Measurements from ENCODE around the gene ADORA1.

Gene ADORA1

GRCh38 chr1:203162403-203162802 lies 34.9 kb downstream of the ADORA1 start:
- no CpG with 5 or more reads among the region's 1 CpG for WGBS, 2 donors (ENCODE audit: extremely low coverage in 2 of 2, insufficient read length in 2 of 2, insufficient replicate concordance in 1 of 2)
- H3K9ac ChIP-seq (ENCODE audit: low read depth, low read length, poor library complexity) = no peak overlapping the region
- H3K4me3 ChIP-seq (ENCODE audit: low read length in 2 of 2) = no peak overlapping the region
- H2BK5ac ChIP-seq (ENCODE audit: low read length) = no peak overlapping the region
- H2BK12ac ChIP-seq (ENCODE audit: low read length) = no peak overlapping the region
- H3K36me3 ChIP-seq (replicated peaks in 1 of 2; ENCODE audit: control insufficient read depth in 2 of 2, insufficient read depth in 2 of 2, low read length in 2 of 2) = no peaks in the 10 kb centered on the region
- no peaks in the 10 kb centered on the region for H3K79me1 ChIP-seq (ENCODE audit: low read depth, low read length)
- H2AFZ ChIP-seq (ENCODE audit: low read length) = no peak overlapping the region
- H2BK120ac ChIP-seq (ENCODE audit: low read depth, low read length) = no peak overlapping the region
- H4K91ac ChIP-seq (ENCODE audit: low read depth, low read length, poor library complexity) = no peak overlapping the region
- no peak overlapping the region for H4K8ac ChIP-seq (ENCODE audit: low read depth, low read length)
- H3K23ac ChIP-seq (ENCODE audit: low read depth, low read length, poor library complexity) = no peak overlapping the region
- H3K9me3 ChIP-seq (replicated peaks in 1 of 2; ENCODE audit: control insufficient read depth in 2 of 2, insufficient read depth in 1 of 2, low read depth in 1 of 2, low read length in 2 of 2) = peaks cover 0 to 4% of the 10 kb centered on the region in 2 donors
- no peak overlapping the region for H3K4me2 ChIP-seq (ENCODE audit: insufficient read depth, low read length, poor library complexity, severe bottlenecking)
- no peak overlapping the region for H3K14ac ChIP-seq (ENCODE audit: low read length)
- no peaks in the 10 kb centered on the region for H3K27me3 ChIP-seq (ENCODE audit: control insufficient read depth in 3 of 3, insufficient read depth in 3 of 3, low read depth in 1 of 3, low read length in 3 of 3)
- no peak overlapping the region for H3K18ac ChIP-seq (ENCODE audit: low read length)
- H2BK15ac ChIP-seq (ENCODE audit: low read length) = peak overlapping the region; percentile 15
- no peak overlapping the region for H3K4ac ChIP-seq (ENCODE audit: low read length)
- peaks cover 0 to 7% of the 10 kb centered on the region in 2 donors for H3K4me1 ChIP-seq (ENCODE audit: control insufficient read depth in 2 of 2, insufficient read depth in 1 of 2, low read depth in 1 of 2, low read length in 2 of 2)
- H2AK5ac ChIP-seq (ENCODE audit: low read depth, low read length) = no peak overlapping the region
- no peak for DNase-seq (ENCODE audit: low spot score)
- no peak overlapping the region for H3K27ac ChIP-seq (replicated peaks; ENCODE audit: low read length)

GRCh38 chr1:203163891-203164635 lies 36.5 kb downstream of the ADORA1 start:
- Histone ChIP-seq H2BK12ac (ENCODE audit: low read length) (no peak overlapping the region), H4K8ac (ENCODE audit: low read depth, low read length) (no peak overlapping the region), H3K36me3 (replicated peaks in 1 of 2; ENCODE audit: control insufficient read depth in 2 of 2, insufficient read depth in 2 of 2, low read length in 2 of 2) (no peaks in the 10 kb centered on the region), H3K27me3 (ENCODE audit: control insufficient read depth in 3 of 3, insufficient read depth in 3 of 3, low read depth in 1 of 3, low read length in 3 of 3) (no peaks in the 10 kb centered on the region), H3K4ac (ENCODE audit: low read length) (peak overlapping the region; percentile 76), H2AFZ (ENCODE audit: low read length) (no peak overlapping the region), H3K23ac (ENCODE audit: low read depth, low read length, poor library complexity) (no peak overlapping the region), H3K79me1 (ENCODE audit: low read depth, low read length) (no peaks in the 10 kb centered on the region), H2BK120ac (ENCODE audit: low read depth, low read length) (no peak overlapping the region), H3K27ac (replicated peaks; ENCODE audit: low read length) (no peak overlapping the region), H2AK5ac (ENCODE audit: low read depth, low read length) (no peak overlapping the region), H3K4me3 (ENCODE audit: low read length in 2 of 2) (no peak overlapping the region), H3K9ac (ENCODE audit: low read depth, low read length, poor library complexity) (no peak overlapping the region), H3K14ac (ENCODE audit: low read length) (no peak overlapping the region), H3K18ac (ENCODE audit: low read length) (no peak overlapping the region), H3K4me1 (ENCODE audit: control insufficient read depth in 2 of 2, insufficient read depth in 1 of 2, low read depth in 1 of 2, low read length in 2 of 2) (peaks cover 0 to 7% of the 10 kb centered on the region in 2 donors), H4K91ac (ENCODE audit: low read depth, low read length, poor library complexity) (no peak overlapping the region), H2BK15ac (ENCODE audit: low read length) (no peak overlapping the region), H2BK5ac (ENCODE audit: low read length) (no peak overlapping the region), H3K9me3 (replicated peaks in 1 of 2; ENCODE audit: control insufficient read depth in 2 of 2, insufficient read depth in 1 of 2, low read depth in 1 of 2, low read length in 2 of 2) (peaks cover 0 to under 1% of the 10 kb centered on the region in 2 donors), H3K4me2 (ENCODE audit: insufficient read depth, low read length, poor library complexity, severe bottlenecking) (no peak overlapping the region)
- no CpG with 5 or more reads among the region's 7 CpGs for WGBS, 2 donors (ENCODE audit: extremely low coverage in 2 of 2, insufficient read length in 2 of 2, insufficient replicate concordance in 1 of 2)
- no peak for DNase-seq (ENCODE audit: low spot score)

GRCh38 chr1:203165101-203165799 lies 37.7 kb downstream of the ADORA1 start:
- Histone ChIP-seq H2BK5ac (ENCODE audit: low read length) (no peak overlapping the region), H3K27me3 (ENCODE audit: control insufficient read depth in 3 of 3, insufficient read depth in 3 of 3, low read depth in 1 of 3, low read length in 3 of 3) (no peaks in the 10 kb centered on the region), H3K4me2 (ENCODE audit: insufficient read depth, low read length, poor library complexity, severe bottlenecking) (no peak overlapping the region), H4K91ac (ENCODE audit: low read depth, low read length, poor library complexity) (no peak overlapping the region), H3K14ac (ENCODE audit: low read length) (peak overlapping the region; percentile 75), H3K4ac (ENCODE audit: low read length) (no peak overlapping the region), H2AFZ (ENCODE audit: low read length) (no peak overlapping the region), H3K27ac (replicated peaks; ENCODE audit: low read length) (no peak overlapping the region), H3K9ac (ENCODE audit: low read depth, low read length, poor library complexity) (no peak overlapping the region), H3K18ac (ENCODE audit: low read length) (peak overlapping the region; percentile 78), H3K4me3 (ENCODE audit: low read length in 2 of 2) (no peak overlapping the region), H2BK15ac (ENCODE audit: low read length) (peak overlapping the region; percentile 89), H3K36me3 (replicated peaks in 1 of 2; ENCODE audit: control insufficient read depth in 2 of 2, insufficient read depth in 2 of 2, low read length in 2 of 2) (no peaks in the 10 kb centered on the region), H3K4me1 (ENCODE audit: control insufficient read depth in 2 of 2, insufficient read depth in 1 of 2, low read depth in 1 of 2, low read length in 2 of 2) (peaks cover 0 to 6% of the 10 kb centered on the region in 2 donors), H3K9me3 (replicated peaks in 1 of 2; ENCODE audit: control insufficient read depth in 2 of 2, insufficient read depth in 1 of 2, low read depth in 1 of 2, low read length in 2 of 2) (no peaks in the 10 kb centered on the region), H2BK120ac (ENCODE audit: low read depth, low read length) (no peak overlapping the region), H3K23ac (ENCODE audit: low read depth, low read length, poor library complexity) (peak overlapping the region; percentile 52), H2BK12ac (ENCODE audit: low read length) (no peak overlapping the region), H2AK5ac (ENCODE audit: low read depth, low read length) (peak overlapping the region; percentile 93), H4K8ac (ENCODE audit: low read depth, low read length) (no peak overlapping the region), H3K79me1 (ENCODE audit: low read depth, low read length) (no peaks in the 10 kb centered on the region)
- no peak for DNase-seq (ENCODE audit: low spot score)
- WGBS, 2 donors (ENCODE audit: extremely low coverage in 2 of 2, insufficient read length in 2 of 2, insufficient replicate concordance in 1 of 2) = no CpG with 5 or more reads among the region's 28 CpGs

GRCh38 chr1:203165800-203166161 lies 38.3 kb downstream of the ADORA1 start:
- Histone ChIP-seq H3K9ac (ENCODE audit: low read depth, low read length, poor library complexity) (peak overlapping the region; percentile 63), H3K14ac (ENCODE audit: low read length) (peak overlapping the region; percentile 75), H3K4ac (ENCODE audit: low read length) (no peak overlapping the region), H3K9me3 (replicated peaks in 1 of 2; ENCODE audit: control insufficient read depth in 2 of 2, insufficient read depth in 1 of 2, low read depth in 1 of 2, low read length in 2 of 2) (no peaks in the 10 kb centered on the region), H2BK15ac (ENCODE audit: low read length) (peak overlapping the region; percentile 89), H3K4me2 (ENCODE audit: insufficient read depth, low read length, poor library complexity, severe bottlenecking) (no peak overlapping the region), H3K36me3 (replicated peaks in 1 of 2; ENCODE audit: control insufficient read depth in 2 of 2, insufficient read depth in 2 of 2, low read length in 2 of 2) (no peaks in the 10 kb centered on the region), H3K27ac (replicated peaks; ENCODE audit: low read length) (no peak overlapping the region), H2BK12ac (ENCODE audit: low read length) (peak overlapping the region; percentile 84), H4K91ac (ENCODE audit: low read depth, low read length, poor library complexity) (no peak overlapping the region), H3K79me1 (ENCODE audit: low read depth, low read length) (no peaks in the 10 kb centered on the region), H3K27me3 (ENCODE audit: control insufficient read depth in 3 of 3, insufficient read depth in 3 of 3, low read depth in 1 of 3, low read length in 3 of 3) (no peaks in the 10 kb centered on the region), H3K4me3 (ENCODE audit: low read length in 2 of 2) (no peak overlapping the region), H3K18ac (ENCODE audit: low read length) (peak overlapping the region; percentile 84), H3K4me1 (ENCODE audit: control insufficient read depth in 2 of 2, insufficient read depth in 1 of 2, low read depth in 1 of 2, low read length in 2 of 2) (peaks cover 0 to 6% of the 10 kb centered on the region in 2 donors), H4K8ac (ENCODE audit: low read depth, low read length) (peak overlapping the region; percentile 48), H2BK5ac (ENCODE audit: low read length) (no peak overlapping the region), H2AFZ (ENCODE audit: low read length) (no peak overlapping the region), H2BK120ac (ENCODE audit: low read depth, low read length) (no peak overlapping the region), H3K23ac (ENCODE audit: low read depth, low read length, poor library complexity) (peak overlapping the region; percentile 52), H2AK5ac (ENCODE audit: low read depth, low read length) (peak overlapping the region; percentile 91)
- no peak for DNase-seq (ENCODE audit: low spot score)
- no CpG with 5 or more reads among the region's 8 CpGs for WGBS, 2 donors (ENCODE audit: extremely low coverage in 2 of 2, insufficient read length in 2 of 2, insufficient replicate concordance in 1 of 2)

All from neuronal stem cell (in vitro differentiated cells).